Type B pancreatic cell (in vitro differentiated cells): Measurements from ENCODE around the gene COL4A2. TPM values are rescaled to one million over a fixed set of nuclear protein-coding genes. Genes with fewer than 3 reads are reported as not detected.

Experiments used
- DNase-seq: peaks from one replicate; pipeline ENCODE4 v3.0.0; 2021; ENCODE audit warnings: mixed read lengths; ENCODE audit not compliant: unreplicated experiment; ENCODE audit errors: extremely low spot score
- H3K27ac Mint-ChIP-seq: 2 replicates; pipeline ENCODE4 v1.8.0; 2021; ENCODE audit warnings: mild to moderate bottlenecking, mixed read lengths
- H3K27me3 Mint-ChIP-seq: 2 replicates; pipeline ENCODE4 v1.8.0; 2021; ENCODE audit warnings: mixed read lengths
- H3K36me3 Mint-ChIP-seq: 2 replicates; pipeline ENCODE4 v1.8.0; 2021; ENCODE audit warnings: mixed read lengths
- H3K4me1 Mint-ChIP-seq: one replicate; pipeline ENCODE4 v1.8.0; 2021; ENCODE audit warnings: mixed read lengths; ENCODE audit not compliant: unreplicated experiment
- H3K4me3 Mint-ChIP-seq: 2 replicates; pipeline ENCODE4 v1.8.0; 2021; ENCODE audit warnings: mild to moderate bottlenecking, mixed read lengths
- H3K9me3 Mint-ChIP-seq: 2 replicates; pipeline ENCODE4 v1.8.0; 2021; ENCODE audit warnings: mixed read lengths
- total RNA-seq: library from RNA; stranded (reverse); gene quantifications from 2 replicates; pipeline ENCODE4 v1.2.1, GENCODE V29; 2021; ENCODE audit warnings: low replicate concordance
- TF ChIP-seq, protein P1 (sequence below): fragments of 200-600 bp; sonication (generic); conservative IDR thresholded peaks from 2 replicates; pipeline ENCODE4 v1.5.0; 2021; ENCODE audit warnings: antibody characterized with exemption, mild to moderate bottlenecking

Gene COL4A2
- total RNA-seq, 1 donor from 2014 or later, result 145 TPM

GRCh38 chr13:110398564-110399507 lies 91.8 kb downstream of the COL4A2 start:
- H3K9me3 Mint-ChIP-seq, result no peaks in the 10 kb centered on the region
- H3K36me3 Mint-ChIP-seq, result peaks cover 26% of the 10 kb centered on the region
- no peak for DNase-seq
- TF ChIP-seq, protein P1, sequence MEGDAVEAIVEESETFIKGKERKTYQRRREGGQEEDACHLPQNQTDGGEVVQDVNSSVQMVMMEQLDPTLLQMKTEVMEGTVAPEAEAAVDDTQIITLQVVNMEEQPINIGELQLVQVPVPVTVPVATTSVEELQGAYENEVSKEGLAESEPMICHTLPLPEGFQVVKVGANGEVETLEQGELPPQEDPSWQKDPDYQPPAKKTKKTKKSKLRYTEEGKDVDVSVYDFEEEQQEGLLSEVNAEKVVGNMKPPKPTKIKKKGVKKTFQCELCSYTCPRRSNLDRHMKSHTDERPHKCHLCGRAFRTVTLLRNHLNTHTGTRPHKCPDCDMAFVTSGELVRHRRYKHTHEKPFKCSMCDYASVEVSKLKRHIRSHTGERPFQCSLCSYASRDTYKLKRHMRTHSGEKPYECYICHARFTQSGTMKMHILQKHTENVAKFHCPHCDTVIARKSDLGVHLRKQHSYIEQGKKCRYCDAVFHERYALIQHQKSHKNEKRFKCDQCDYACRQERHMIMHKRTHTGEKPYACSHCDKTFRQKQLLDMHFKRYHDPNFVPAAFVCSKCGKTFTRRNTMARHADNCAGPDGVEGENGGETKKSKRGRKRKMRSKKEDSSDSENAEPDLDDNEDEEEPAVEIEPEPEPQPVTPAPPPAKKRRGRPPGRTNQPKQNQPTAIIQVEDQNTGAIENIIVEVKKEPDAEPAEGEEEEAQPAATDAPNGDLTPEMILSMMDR, result no peak
- H3K27me3 Mint-ChIP-seq, result no peaks in the 10 kb centered on the region
- H3K27ac Mint-ChIP-seq, result no peak overlapping the region
- H3K4me1 Mint-ChIP-seq, result peaks cover 12% of the 10 kb centered on the region
- no peak overlapping the region for H3K4me3 Mint-ChIP-seq

DNA sequence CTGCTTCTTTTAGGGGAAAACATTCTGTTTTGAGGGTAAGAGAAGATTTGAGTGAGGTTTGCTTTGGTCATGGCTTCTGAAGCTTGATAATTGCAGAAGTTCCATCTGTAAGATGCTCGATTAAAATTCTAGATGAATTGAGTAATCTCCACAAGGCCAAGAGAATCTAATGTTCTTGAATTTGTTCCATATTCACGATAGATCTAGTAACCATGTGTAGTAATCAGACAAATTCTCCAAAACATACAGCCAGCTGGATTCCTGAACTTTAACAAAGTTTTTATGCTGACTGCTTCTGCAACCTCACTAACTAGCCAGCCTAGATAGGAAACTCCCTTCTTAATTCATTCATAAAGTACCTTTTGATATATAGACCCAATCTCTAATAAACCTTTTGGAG lies 92.7 kb downstream of the COL4A2 start:
- peaks cover 21% of the 10 kb centered on the region for H3K36me3 Mint-ChIP-seq
- DNase-seq, result no peak
- peaks cover 5% of the 10 kb centered on the region for H3K4me1 Mint-ChIP-seq
- TF ChIP-seq, protein P1, result no peak
- no peak overlapping the region for H3K27ac Mint-ChIP-seq
- no peak overlapping the region for H3K4me3 Mint-ChIP-seq
- H3K9me3 Mint-ChIP-seq, result no peaks in the 10 kb centered on the region
- H3K27me3 Mint-ChIP-seq, result no peaks in the 10 kb centered on the region

DNA sequence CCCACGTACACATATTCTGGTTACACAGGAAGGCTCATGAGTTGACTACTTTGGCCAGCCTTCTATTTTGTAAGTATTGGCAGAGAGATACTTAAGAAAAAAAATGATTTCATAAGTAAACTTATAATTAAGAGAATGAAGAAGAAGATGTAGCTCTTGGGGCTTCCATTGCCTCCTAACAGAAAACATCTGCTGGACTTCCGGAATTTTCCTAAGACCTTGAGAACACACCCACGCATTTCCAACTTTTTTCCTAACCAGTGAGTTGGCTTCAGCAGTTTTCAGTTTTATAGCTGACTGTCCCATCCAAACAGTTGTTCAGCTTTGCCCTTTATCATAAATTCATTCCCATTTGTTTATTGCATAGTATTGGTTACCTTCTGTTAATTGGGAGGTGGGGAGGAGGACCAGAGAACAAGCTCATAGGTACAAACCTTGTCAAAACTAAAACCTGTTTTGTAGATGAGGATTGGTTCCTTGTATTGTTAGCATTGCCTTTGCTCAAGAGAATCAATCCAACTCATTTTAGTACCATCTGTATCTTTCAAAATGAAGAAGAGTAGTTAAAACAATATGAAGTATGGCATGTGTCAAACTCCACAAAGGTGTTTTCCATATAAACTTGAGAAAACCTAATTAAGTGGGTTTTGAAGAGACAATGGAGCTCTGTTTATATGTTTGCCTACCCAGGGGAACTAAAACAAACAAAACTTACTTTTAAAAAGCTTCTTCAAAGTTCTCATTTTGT lies 93.9 kb downstream of the COL4A2 start:
- Mint-ChIP-seq H3K4me3 (no peak overlapping the region), H3K27me3 (no peaks in the 10 kb centered on the region), H3K4me1 (peaks cover 5% of the 10 kb centered on the region), H3K36me3 (peaks cover 15% of the 10 kb centered on the region), H3K9me3 (no peaks in the 10 kb centered on the region), H3K27ac (no peak overlapping the region)
- TF ChIP-seq, protein P1, result no peak
- DNase-seq, result no peak

GRCh38 chr13:110402299-110403069 lies 95.4 kb downstream of the COL4A2 start:
- Mint-ChIP-seq H3K4me1 (peaks cover 6% of the 10 kb centered on the region), H3K36me3 (peaks cover 13% of the 10 kb centered on the region), H3K27me3 (no peaks in the 10 kb centered on the region), H3K4me3 (no peak overlapping the region), H3K27ac (no peak overlapping the region), H3K9me3 (no peaks in the 10 kb centered on the region)
- TF ChIP-seq, protein P1, result no peak
- no peak for DNase-seq

- Mint-ChIP-seq H3K27me3 (no peaks in the 10 kb centered on the region), H3K36me3 (peaks cover 15% of the 10 kb centered on the region), H3K4me1 (peaks cover 10% of the 10 kb centered on the region), H3K4me3 (no peak overlapping the region), H3K27ac (no peak overlapping the region), H3K9me3 (no peaks in the 10 kb centered on the region)
- DNase-seq, result no peak
- TF ChIP-seq, protein P1, result no peak
Measured at GRCh38 chr13:110403315-110403714, 96.2 kb downstream of the COL4A2 start.
